Liver (tissue), 9 donors: ENCODE measurements around the gene PRR36. TPM values are rescaled to one million over a fixed set of nuclear protein-coding genes. Genes with fewer than 3 reads are reported as not detected.
"Not testable (repeated sequence)": the region's sequence is repeated elsewhere in the genome, so short reads cannot be mapped to it uniquely, and the experiment has no call there.

Experiments
- DNase-seq: peaks from one replicate; pipeline ENCODE4 v3.0.0-alpha.2; 2017; ENCODE audit warnings: low spot score
- H3K27ac ChIP-seq, 2 donors: one replicate each; pipeline ENCODE4 v1.7.0; 2013; ENCODE audit warnings: inconsistent platforms in 2 of 2, low read length in 2 of 2, control low read depth in 1 of 2, low read depth in 1 of 2, mild to moderate bottlenecking in 1 of 2
- H3K27me3 ChIP-seq, 4 donors: one replicate each; pipeline versions ENCODE4 v1.6.1 to v1.7.0; 2013; ENCODE audit warnings: low read length in 3 of 4, inconsistent platforms in 1 of 4, mild to moderate bottlenecking in 1 of 4, moderate library complexity in 1 of 4; ENCODE audit not compliant: control insufficient read depth in 4 of 4, insufficient read depth in 4 of 4
- H3K36me3 ChIP-seq, 4 donors: one replicate each; pipeline versions ENCODE4 v1.6.1 to v1.7.0; 2013; ENCODE audit warnings: low read length in 3 of 4, mild to moderate bottlenecking in 3 of 4, low read depth in 1 of 4, moderate library complexity in 1 of 4; ENCODE audit not compliant: control insufficient read depth in 4 of 4, insufficient read depth in 3 of 4
- H3K4me1 ChIP-seq, 4 donors: one replicate each; pipeline versions ENCODE4 v1.6.1 to v1.7.0; 2013; ENCODE audit warnings: low read length in 3 of 4, mild to moderate bottlenecking in 3 of 4, moderate library complexity in 1 of 4; ENCODE audit not compliant: control insufficient read depth in 4 of 4, insufficient read depth in 4 of 4
- H3K4me3 ChIP-seq, 3 donors: one replicate each; pipeline versions ENCODE4 v1.6.1 to v1.7.0; 2013; ENCODE audit warnings: low read length in 3 of 3, control low read depth in 1 of 3, low read depth in 1 of 3, mild to moderate bottlenecking in 1 of 3
- H3K9ac ChIP-seq, 2 donors: one replicate each; pipeline ENCODE4 v1.7.0; 2013; ENCODE audit warnings: low read length in 2 of 2, mild to moderate bottlenecking in 2 of 2, moderate library complexity in 2 of 2, control low read depth in 1 of 2, low read depth in 1 of 2
- H3K9me3 ChIP-seq, 4 donors: one replicate each; pipeline versions ENCODE4 v1.6.1 to v1.7.0; 2013; ENCODE audit warnings: low read length in 3 of 4; ENCODE audit not compliant: control insufficient read depth in 4 of 4
- FOXA1 ChIP-seq: IDR thresholded peaks from 2 replicates; pipeline ENCODE4 v1.6.1; 2016; ENCODE audit warnings: antibody characterized with exemption
- FOXA2 ChIP-seq: IDR thresholded peaks from 2 replicates; pipeline ENCODE4 v1.6.1; 2016; ENCODE audit warnings: antibody characterized with exemption
- HNF4G ChIP-seq: IDR thresholded peaks from 2 replicates; pipeline ENCODE4 v1.6.1; 2016; ENCODE audit warnings: antibody characterized with exemption
- JUND ChIP-seq, 2 donors: IDR thresholded peaks; 2 replicates each; pipeline ENCODE4 v1.6.1; 2016; ENCODE audit warnings: antibody characterized with exemption in 2 of 2
- NR2F2 ChIP-seq: IDR thresholded peaks from 2 replicates; pipeline ENCODE4 v1.6.1; 2016; ENCODE audit warnings: antibody characterized with exemption
- RAD21 ChIP-seq, 2 donors: IDR thresholded peaks; 2 replicates each; pipeline ENCODE4 v1.6.1; 2016; ENCODE audit warnings: antibody characterized with exemption in 2 of 2, mild to moderate bottlenecking in 2 of 2
- RXRA ChIP-seq, 2 donors: IDR thresholded peaks; 2 replicates each; pipeline ENCODE4 v1.6.1; 2017 to 2018; ENCODE audit warnings: antibody characterized with exemption in 2 of 2, mild to moderate bottlenecking in 1 of 2
- TAF1 ChIP-seq: conservative IDR thresholded peaks from 2 replicates; pipeline ENCODE4 v1.6.1; 2016; ENCODE audit warnings: antibody characterized with exemption, mild to moderate bottlenecking
- WGBS: extraction: QIAGEN DNeasy Blood & Tissue Kit; methylation state at CpG from one replicate; pipeline ENCODE4 v1.1.7; 2013; 5-methylcytosine and 5-hydroxymethylcytosine counted together
- polyA plus RNA-seq, 2 donors: library from polyadenylated mRNA; stranded (reverse) in 1 of 2; unstranded in 1 of 2; fragments of 200-250 nt in 1 of 2; fragments of >200 nt in 1 of 2; fragmentation: Nextera tagmentation in 1 of 2; extraction: Ambion mirVana in 1 of 2; gene quantifications; one replicate each; pipeline versions ENCODE4 v1.2.1 to v1.2.3, GENCODE V29; 2013 to 2015
- total RNA-seq, 2 donors: library from RNA; depleted of rRNA; stranded (reverse); fragments of >200 nt; gene quantifications; one replicate each; pipeline ENCODE4 v1.2.3, GENCODE V29; 2014
- TF ChIP-seq, protein P1 (sequence below): IDR thresholded peaks from 2 replicates; pipeline ENCODE4 v1.6.1; 2016; ENCODE audit warnings: antibody characterized with exemption
- TF ChIP-seq, protein P2 (sequence below): fragments of 150-350 bp; IDR thresholded peaks from 2 replicates; pipeline ENCODE4 v1.5.1; 2017; ENCODE audit warnings: improper control_type of control experiment, low read depth, low read length; ENCODE audit not compliant: missing input control
- TF ChIP-seq, protein P3 (sequence below): IDR thresholded peaks from 2 replicates; pipeline ENCODE4 v1.6.1; 2016; ENCODE audit warnings: antibody characterized with exemption, mild to moderate bottlenecking
- TF ChIP-seq, protein P4 (sequence below): IDR thresholded peaks from 2 replicates; pipeline ENCODE4 v1.6.1; 2016; ENCODE audit warnings: antibody characterized with exemption
- TF ChIP-seq, protein P5 (sequence below): IDR thresholded peaks from 2 replicates; pipeline ENCODE4 v1.6.1; 2016; ENCODE audit warnings: antibody characterized with exemption
- donor health status: healthy.
- donor health status: healthy.
- donor health status: healthy.
- donor health status: healthy.
- donor health status: healthy.

Gene PRR36
- total and polyA plus RNA-seq, 4 donors = 0.02 to 0.03 TPM; not detected in 2

DNA sequence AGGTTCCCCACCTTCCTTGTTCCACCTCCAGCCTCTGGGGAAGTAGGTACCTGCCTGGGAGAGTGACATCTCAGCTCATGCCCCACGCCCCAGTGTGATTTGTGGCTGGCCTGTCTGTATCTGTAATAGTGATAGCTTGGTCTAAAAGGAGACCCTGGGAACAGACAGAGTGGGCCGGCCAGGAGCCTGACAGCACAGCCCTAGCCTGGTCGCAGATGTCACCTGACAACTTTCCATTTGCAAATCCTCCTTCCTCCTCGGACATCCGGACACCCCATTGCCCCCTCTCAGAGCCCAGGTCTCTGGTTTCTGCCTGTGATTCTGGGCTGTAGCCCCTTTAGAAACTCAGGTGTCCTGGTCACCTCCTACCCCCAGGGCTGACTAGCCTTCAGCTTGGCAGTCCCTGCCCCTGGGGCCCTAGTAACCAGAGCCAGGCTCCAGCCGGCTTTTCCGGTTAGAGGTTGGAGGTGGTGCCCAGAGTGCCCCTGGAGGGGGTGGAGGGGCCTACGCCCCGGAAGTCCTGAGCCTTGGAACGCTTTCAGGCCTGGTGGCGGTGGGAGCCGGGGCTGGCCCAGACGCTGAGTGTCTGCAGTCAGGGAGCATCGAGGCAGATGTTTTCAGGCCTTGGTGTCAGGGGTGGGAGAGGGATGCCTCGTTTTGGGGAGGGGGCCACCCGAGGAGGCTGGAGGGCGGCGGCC, 20.6 kb upstream of the PRR36 start:
- Histone ChIP-seq H3K4me1 (peaks cover 5 to 15% (median 7%) of the 10 kb centered on the region in 4 donors), H3K9me3 (no peaks in the 10 kb centered on the region), H3K9ac (no peak overlapping the region), H3K36me3 (no peaks in the 10 kb centered on the region), H3K27me3 (no peaks in the 10 kb centered on the region), H3K4me3 (no peak overlapping the region), H3K27ac (no peak overlapping the region)
- no peak for DNase-seq
- TF ChIP-seq RAD21 (IDR thresholded peaks at IDR 0.05) (no peak), FOXA1 (no peak), HNF4G (no peak), TAF1 (no peak), FOXA2 (no peak), NR2F2 (no peak), RXRA (IDR thresholded peaks at IDR 0.05) (no peak), JUND (IDR thresholded peaks at IDR 0.05) (no peak)
- TF ChIP-seq, protein P1, sequence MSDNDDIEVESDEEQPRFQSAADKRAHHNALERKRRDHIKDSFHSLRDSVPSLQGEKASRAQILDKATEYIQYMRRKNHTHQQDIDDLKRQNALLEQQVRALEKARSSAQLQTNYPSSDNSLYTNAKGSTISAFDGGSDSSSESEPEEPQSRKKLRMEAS = no peak
- TF ChIP-seq, protein P2, sequence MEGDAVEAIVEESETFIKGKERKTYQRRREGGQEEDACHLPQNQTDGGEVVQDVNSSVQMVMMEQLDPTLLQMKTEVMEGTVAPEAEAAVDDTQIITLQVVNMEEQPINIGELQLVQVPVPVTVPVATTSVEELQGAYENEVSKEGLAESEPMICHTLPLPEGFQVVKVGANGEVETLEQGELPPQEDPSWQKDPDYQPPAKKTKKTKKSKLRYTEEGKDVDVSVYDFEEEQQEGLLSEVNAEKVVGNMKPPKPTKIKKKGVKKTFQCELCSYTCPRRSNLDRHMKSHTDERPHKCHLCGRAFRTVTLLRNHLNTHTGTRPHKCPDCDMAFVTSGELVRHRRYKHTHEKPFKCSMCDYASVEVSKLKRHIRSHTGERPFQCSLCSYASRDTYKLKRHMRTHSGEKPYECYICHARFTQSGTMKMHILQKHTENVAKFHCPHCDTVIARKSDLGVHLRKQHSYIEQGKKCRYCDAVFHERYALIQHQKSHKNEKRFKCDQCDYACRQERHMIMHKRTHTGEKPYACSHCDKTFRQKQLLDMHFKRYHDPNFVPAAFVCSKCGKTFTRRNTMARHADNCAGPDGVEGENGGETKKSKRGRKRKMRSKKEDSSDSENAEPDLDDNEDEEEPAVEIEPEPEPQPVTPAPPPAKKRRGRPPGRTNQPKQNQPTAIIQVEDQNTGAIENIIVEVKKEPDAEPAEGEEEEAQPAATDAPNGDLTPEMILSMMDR = no peak
- TF ChIP-seq, protein P3, sequence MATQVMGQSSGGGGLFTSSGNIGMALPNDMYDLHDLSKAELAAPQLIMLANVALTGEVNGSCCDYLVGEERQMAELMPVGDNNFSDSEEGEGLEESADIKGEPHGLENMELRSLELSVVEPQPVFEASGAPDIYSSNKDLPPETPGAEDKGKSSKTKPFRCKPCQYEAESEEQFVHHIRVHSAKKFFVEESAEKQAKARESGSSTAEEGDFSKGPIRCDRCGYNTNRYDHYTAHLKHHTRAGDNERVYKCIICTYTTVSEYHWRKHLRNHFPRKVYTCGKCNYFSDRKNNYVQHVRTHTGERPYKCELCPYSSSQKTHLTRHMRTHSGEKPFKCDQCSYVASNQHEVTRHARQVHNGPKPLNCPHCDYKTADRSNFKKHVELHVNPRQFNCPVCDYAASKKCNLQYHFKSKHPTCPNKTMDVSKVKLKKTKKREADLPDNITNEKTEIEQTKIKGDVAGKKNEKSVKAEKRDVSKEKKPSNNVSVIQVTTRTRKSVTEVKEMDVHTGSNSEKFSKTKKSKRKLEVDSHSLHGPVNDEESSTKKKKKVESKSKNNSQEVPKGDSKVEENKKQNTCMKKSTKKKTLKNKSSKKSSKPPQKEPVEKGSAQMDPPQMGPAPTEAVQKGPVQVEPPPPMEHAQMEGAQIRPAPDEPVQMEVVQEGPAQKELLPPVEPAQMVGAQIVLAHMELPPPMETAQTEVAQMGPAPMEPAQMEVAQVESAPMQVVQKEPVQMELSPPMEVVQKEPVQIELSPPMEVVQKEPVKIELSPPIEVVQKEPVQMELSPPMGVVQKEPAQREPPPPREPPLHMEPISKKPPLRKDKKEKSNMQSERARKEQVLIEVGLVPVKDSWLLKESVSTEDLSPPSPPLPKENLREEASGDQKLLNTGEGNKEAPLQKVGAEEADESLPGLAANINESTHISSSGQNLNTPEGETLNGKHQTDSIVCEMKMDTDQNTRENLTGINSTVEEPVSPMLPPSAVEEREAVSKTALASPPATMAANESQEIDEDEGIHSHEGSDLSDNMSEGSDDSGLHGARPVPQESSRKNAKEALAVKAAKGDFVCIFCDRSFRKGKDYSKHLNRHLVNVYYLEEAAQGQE = no peak
- TF ChIP-seq, protein P4, sequence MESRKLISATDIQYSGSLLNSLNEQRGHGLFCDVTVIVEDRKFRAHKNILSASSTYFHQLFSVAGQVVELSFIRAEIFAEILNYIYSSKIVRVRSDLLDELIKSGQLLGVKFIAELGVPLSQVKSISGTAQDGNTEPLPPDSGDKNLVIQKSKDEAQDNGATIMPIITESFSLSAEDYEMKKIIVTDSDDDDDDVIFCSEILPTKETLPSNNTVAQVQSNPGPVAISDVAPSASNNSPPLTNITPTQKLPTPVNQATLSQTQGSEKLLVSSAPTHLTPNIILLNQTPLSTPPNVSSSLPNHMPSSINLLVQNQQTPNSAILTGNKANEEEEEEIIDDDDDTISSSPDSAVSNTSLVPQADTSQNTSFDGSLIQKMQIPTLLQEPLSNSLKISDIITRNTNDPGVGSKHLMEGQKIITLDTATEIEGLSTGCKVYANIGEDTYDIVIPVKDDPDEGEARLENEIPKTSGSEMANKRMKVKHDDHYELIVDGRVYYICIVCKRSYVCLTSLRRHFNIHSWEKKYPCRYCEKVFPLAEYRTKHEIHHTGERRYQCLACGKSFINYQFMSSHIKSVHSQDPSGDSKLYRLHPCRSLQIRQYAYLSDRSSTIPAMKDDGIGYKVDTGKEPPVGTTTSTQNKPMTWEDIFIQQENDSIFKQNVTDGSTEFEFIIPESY = no peak
- TF ChIP-seq, protein P5, sequence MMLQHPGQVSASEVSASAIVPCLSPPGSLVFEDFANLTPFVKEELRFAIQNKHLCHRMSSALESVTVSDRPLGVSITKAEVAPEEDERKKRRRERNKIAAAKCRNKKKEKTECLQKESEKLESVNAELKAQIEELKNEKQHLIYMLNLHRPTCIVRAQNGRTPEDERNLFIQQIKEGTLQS = no peak
- 80% methylated on average over 18 of the region's 18 CpGs for WGBS

DNA sequence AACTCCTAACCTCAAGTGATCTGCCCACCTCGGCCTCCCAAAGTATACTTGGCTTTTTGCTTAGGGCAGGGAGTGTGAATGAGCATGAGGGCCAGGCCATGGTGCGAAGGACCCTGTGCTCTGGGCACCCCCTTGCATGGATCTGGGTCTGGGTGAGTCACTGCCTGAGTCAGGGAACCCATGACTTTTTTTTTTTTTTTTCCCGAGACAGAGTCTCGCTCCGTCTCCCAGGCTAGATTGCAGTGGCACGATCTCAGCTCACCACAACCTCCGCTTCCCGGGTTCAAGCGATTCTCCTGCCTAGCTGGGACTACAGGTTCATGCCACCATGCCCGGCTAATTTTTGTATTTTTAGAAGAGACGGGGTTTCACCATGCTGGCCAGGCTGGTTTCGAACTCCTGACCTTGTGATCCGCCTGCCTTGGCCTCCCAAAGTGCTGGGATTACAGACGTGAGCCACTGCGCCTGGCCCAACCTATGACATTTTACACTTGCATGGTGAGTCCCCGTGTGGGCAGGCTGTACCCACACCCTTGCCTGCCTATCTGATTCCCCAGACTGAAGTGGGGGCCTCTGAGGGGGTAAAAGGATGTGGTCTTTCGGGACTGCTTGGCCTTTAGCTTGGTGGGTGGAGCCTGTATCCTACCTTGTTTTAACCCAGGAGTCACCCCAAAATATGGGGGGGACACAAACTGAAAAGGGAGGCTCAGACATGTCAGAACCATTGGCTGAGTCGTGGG, 19.3 kb upstream of the PRR36 start:
- not testable (repeated sequence) for H3K36me3 ChIP-seq, H3K4me3 ChIP-seq, H3K9me3 ChIP-seq, H3K27ac ChIP-seq, DNase-seq, H3K27me3 ChIP-seq, H3K9ac ChIP-seq
- 89% methylated on average over 18 of the region's 18 CpGs for WGBS
- peaks cover 6 to 19% (median 9%) of the 10 kb centered on the region in 4 donors for H3K4me1 ChIP-seq
